Measurements from ENCODE around the gene TTC8. TPM values are rescaled to one million over a fixed set of nuclear protein-coding genes. Genes with fewer than 3 reads are reported as not detected.

The TTC8 gene
- total RNA-seq, 4 donors from 2014 or later, result 10.5 to 18.2 (median 12.1) TPM

- TF ChIP-seq EP300 (IDR thresholded peaks at IDR 0.05) (no peak), POLR2A (IDR thresholded peaks at IDR 0.05) (no peak), POLR2AphosphoS5 (IDR thresholded peaks at IDR 0.05) (no peak), CTCF (IDR thresholded peaks at IDR 0.05) (no peak)
- Histone ChIP-seq H3K4me1 (no peaks in the 10 kb centered on the region), H3K4me3 (no peak overlapping the region), H3K36me3 (no peaks in the 10 kb centered on the region), H3K27ac (no peak overlapping the region), H3K9me3 (peaks cover 5% of the 10 kb centered on the region), H3K27me3 (peaks cover 5% of the 10 kb centered on the region)
- 79% methylated on average over 4 of the region's 4 CpGs for WGBS
- DNase-seq (ENCODE audit: low spot score in 2 of 2), result no peak
Measured at GRCh38 chr14:88914956-88915355, 90.5 kb downstream of the TTC8 start.

GRCh38 chr14:88919502-88919901 is 95.1 kb downstream of the TTC8 start:
- Histone ChIP-seq H3K4me3 (no peak overlapping the region), H3K4me1 (no peaks in the 10 kb centered on the region), H3K36me3 (no peaks in the 10 kb centered on the region), H3K27me3 (no peaks in the 10 kb centered on the region), H3K27ac (no peak overlapping the region), H3K9me3 (peaks cover 7% of the 10 kb centered on the region)
- no peak for DNase-seq (ENCODE audit: low spot score in 2 of 2)
- WGBS, result 74% methylated on average over 3 of the region's 3 CpGs
- TF ChIP-seq CTCF (IDR thresholded peaks at IDR 0.05) (no peak), POLR2AphosphoS5 (IDR thresholded peaks at IDR 0.05) (no peak), POLR2A (IDR thresholded peaks at IDR 0.05) (no peak), EP300 (IDR thresholded peaks at IDR 0.05) (no peak)

Other genes with a start within 250 kb of the TTC8 start
- 1 to 10 TPM in 2 of 4 donors, under 1 TPM in 2; 0.42 to 3.3 (median 1.2) TPM for gene EML5, start 31.7 kb upstream of the TTC8 start, total RNA-seq